Epithelial cell of proximal tubule (primary cell): ENCODE results near the gene DHRS1. TPM values are rescaled to one million over a fixed set of nuclear protein-coding genes. Genes with fewer than 3 reads are reported as not detected.

ENCODE experiments used
- DNase-seq: peaks from one replicate; pipeline ENCODE4 v3.0.0-alpha.2; 2011; ENCODE audit warnings: low read depth
- H3K4me3 ChIP-seq: 2 replicates; pipeline ENCODE4 v1.5.1; 2011; ENCODE audit warnings: low read depth, mild to moderate bottlenecking, low read length
- CTCF ChIP-seq: conservative IDR thresholded peaks from 2 replicates; pipeline ENCODE4 v1.5.1; 2012; ENCODE audit warnings: low read depth, mild to moderate bottlenecking, low read length
- total RNA-seq: library from RNA; depleted of rRNA; stranded (reverse); fragments of >200 nt; gene quantifications from 2 replicates; pipeline ENCODE4 v1.2.3, GENCODE V29; 2015

DHRS1 gene
- total RNA-seq, 1 donor from 2014 or later = 25.7 TPM

GRCh38 chr14:24254630-24255392 lies 44.8 kb downstream of the DHRS1 start:
- H3K4me3 ChIP-seq = no peak overlapping the region
- TF ChIP-seq CTCF = no peak
- DNase-seq = no peak

GRCh38 chr14:24253936-24254335 lies 45.6 kb downstream of the DHRS1 start:
- no peak for DNase-seq
- TF ChIP-seq CTCF = no peak
- H3K4me3 ChIP-seq = no peak overlapping the region

GRCh38 chr14:24252289-24253124 lies 47.1 kb downstream of the DHRS1 start:
- no peak for DNase-seq
- no peak overlapping the region for H3K4me3 ChIP-seq
- no peak for TF ChIP-seq CTCF

GRCh38 chr14:24251880-24252288 lies 47.7 kb downstream of the DHRS1 start:
- no peak overlapping the region for H3K4me3 ChIP-seq
- peak; percentile 15 for TF ChIP-seq CTCF
- no peak for DNase-seq

- no peak for TF ChIP-seq CTCF
- no peak for DNase-seq
- H3K4me3 ChIP-seq = no peak overlapping the region
These were observed 49.2 kb downstream of the DHRS1 start for GRCh38 chr14:24250354-24250753.

- H3K4me3 ChIP-seq = no peak overlapping the region
- no peak for DNase-seq
- TF ChIP-seq CTCF = no peak
These were observed 50.2 kb downstream of the DHRS1 start for GRCh38 chr14:24249230-24250021.
